Measurements from ENCODE around the gene S100A6. TPM values are rescaled to one million over a fixed set of nuclear protein-coding genes. Genes with fewer than 3 reads are reported as not detected.
"Not testable (repeated sequence)": the region's sequence is repeated elsewhere in the genome, so short reads cannot be mapped to it uniquely, and the experiment has no call there.

The S100A6 gene
- total and polyA plus RNA-seq, 4 experiments from 2014 or later = 342 to 918 (median 602) TPM

- no peaks in the 10 kb centered on the region for H3K4me1 ChIP-seq (ENCODE audit: insufficient read depth, low read length)
- intact Hi-C loops (cut with micrococcal nuclease) = no loop called here
- ChIA-PET POLR2A (ENCODE audit: partially characterized antibody) (no interaction called here), CTCF (ENCODE audit: partially characterized antibody) (interaction anchor here (0.8 to 2.8 kb wide), 6 partner anchors 9 to 68 kb away, joined by 3 to 11 read pairs (median 6); no protein-coding TSS in a partner anchor)
- H3K27me3 ChIP-seq (ENCODE audit: insufficient read depth, low read length) = peaks cover 4% of the 10 kb centered on the region
- DNase-seq = no peak
- Mint-ChIP-seq H3K27ac (peak overlapping the region in 2 of 7 donors; percentile 21 to 48), H3K27me3 (peaks cover 12 to 22% of the 10 kb centered on the region in 2 donors), H3K4me3 (no peak overlapping the region), H3K36me3 (no peaks in the 10 kb centered on the region), H3K4me1 (peaks cover 0 to 6% (median under 1%) of the 10 kb centered on the region in 4 donors), H3K9me3 (no peaks in the 10 kb centered on the region)
- H3K27ac ChIP-seq (ENCODE audit: low read depth, low read length) = no peak overlapping the region
- H3K9me3 ChIP-seq (ENCODE audit: control insufficient read depth in 1 of 2, low read length in 2 of 2) = no peaks in the 10 kb centered on the region
- H3K36me3 ChIP-seq (ENCODE audit: insufficient read depth, low read length) = no peaks in the 10 kb centered on the region
- H3K4me3 ChIP-seq (ENCODE audit: low read length in 2 of 2) = no peak overlapping the region
Measured at GRCh38 chr1:153577624-153578051, 41.8 kb upstream of the S100A6 start.

DNA sequence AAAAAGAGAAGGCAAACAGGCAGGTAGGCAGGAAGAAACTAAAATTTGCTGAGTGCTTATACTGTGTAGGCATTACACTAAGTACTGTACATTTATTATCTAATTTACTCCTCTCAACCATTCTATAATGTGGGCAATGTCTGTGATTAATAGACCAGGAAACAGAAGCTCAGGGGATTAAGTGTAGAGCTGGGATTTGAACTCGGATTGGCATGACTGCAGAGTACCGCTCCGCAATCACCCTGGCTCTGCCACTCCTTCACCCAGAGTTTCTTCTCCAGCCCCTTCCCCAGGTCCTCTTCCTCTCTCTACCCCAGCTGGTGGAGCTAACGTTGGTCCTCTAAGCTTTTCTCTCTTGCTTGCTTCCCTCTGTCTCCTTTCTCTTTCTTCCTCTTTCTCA lies 41.3 kb upstream of the S100A6 start:
- POLR2A ChIA-PET (ENCODE audit: partially characterized antibody) = no interaction called here
- CTCF ChIA-PET (ENCODE audit: partially characterized antibody) = interaction anchor here (0.8 to 2.8 kb wide), 6 partner anchors 9 to 67 kb away, joined by 3 to 11 read pairs (median 6); no protein-coding TSS in a partner anchor

GRCh38 chr1:153575497-153575896 lies 39.7 kb upstream of the S100A6 start:
- H3K36me3 ChIP-seq (ENCODE audit: insufficient read depth, low read length); H3K4me1 Mint-ChIP-seq; H3K4me1 ChIP-seq (ENCODE audit: insufficient read depth, low read length); intact Hi-C loops (cut with micrococcal nuclease); H3K27me3 ChIP-seq (ENCODE audit: insufficient read depth, low read length); H3K4me3 Mint-ChIP-seq; H3K27ac ChIP-seq (ENCODE audit: low read depth, low read length); H3K4me3 ChIP-seq (ENCODE audit: low read length in 2 of 2); H3K9me3 ChIP-seq (ENCODE audit: control insufficient read depth in 1 of 2, low read length in 2 of 2); H3K9me3 Mint-ChIP-seq; H3K36me3 Mint-ChIP-seq; H3K27ac Mint-ChIP-seq; DNase-seq: not testable (repeated sequence)
- POLR2A ChIA-PET (ENCODE audit: partially characterized antibody) = interaction anchor here (1.2 kb wide), 1 partner anchor 43 kb away, joined by 3 read pairs; no protein-coding TSS in a partner anchor
- CTCF ChIA-PET (ENCODE audit: partially characterized antibody) = interaction anchor here (0.8 to 1.3 kb wide), 4 partner anchors 17 to 65 kb away, joined by 3 to 5 read pairs (median 4); no protein-coding TSS in a partner anchor
- peaks cover 12 to 22% of the 10 kb centered on the region in 2 donors for H3K27me3 Mint-ChIP-seq

More for the DNA sequence above, 41.3 kb upstream of the S100A6 start:
- H3K9me3 Mint-ChIP-seq = no peaks in the 10 kb centered on the region
- Histone ChIP-seq H3K36me3 (ENCODE audit: insufficient read depth, low read length) (no peaks in the 10 kb centered on the region), H3K9me3 (ENCODE audit: control insufficient read depth in 1 of 2, low read length in 2 of 2) (no peaks in the 10 kb centered on the region), H3K27me3 (ENCODE audit: insufficient read depth, low read length) (peaks cover 4% of the 10 kb centered on the region), H3K4me1 (ENCODE audit: insufficient read depth, low read length) (no peaks in the 10 kb centered on the region), H3K4me3 (ENCODE audit: low read length in 2 of 2) (no peak overlapping the region), H3K27ac (ENCODE audit: low read depth, low read length) (no peak overlapping the region)
- H3K27ac Mint-ChIP-seq = no peak overlapping the region
- H3K27me3 Mint-ChIP-seq = peaks cover 12 to 22% of the 10 kb centered on the region in 2 donors
- H3K36me3 Mint-ChIP-seq = no peaks in the 10 kb centered on the region
- no peak for DNase-seq
- peaks cover 0 to 9% (median under 1%) of the 10 kb centered on the region in 4 donors for H3K4me1 Mint-ChIP-seq
- intact Hi-C loops (cut with micrococcal nuclease) = no loop called here
- no peak overlapping the region for H3K4me3 Mint-ChIP-seq

GRCh38 chr1:153575081-153575491 lies 39.3 kb upstream of the S100A6 start:
- peaks cover 12 to 22% of the 10 kb centered on the region in 2 donors for H3K27me3 Mint-ChIP-seq
- H3K9me3 ChIP-seq (ENCODE audit: control insufficient read depth in 1 of 2, low read length in 2 of 2); H3K4me3 ChIP-seq (ENCODE audit: low read length in 2 of 2); H3K4me3 Mint-ChIP-seq; H3K9me3 Mint-ChIP-seq; H3K36me3 Mint-ChIP-seq; H3K4me1 Mint-ChIP-seq; H3K27ac Mint-ChIP-seq; CTCF ChIA-PET (ENCODE audit: partially characterized antibody); H3K27me3 ChIP-seq (ENCODE audit: insufficient read depth, low read length); H3K27ac ChIP-seq (ENCODE audit: low read depth, low read length); H3K4me1 ChIP-seq (ENCODE audit: insufficient read depth, low read length); intact Hi-C loops (cut with micrococcal nuclease); DNase-seq; H3K36me3 ChIP-seq (ENCODE audit: insufficient read depth, low read length): not testable (repeated sequence)
- POLR2A ChIA-PET (ENCODE audit: partially characterized antibody) = interaction anchor here (1.2 kb wide), 1 partner anchor 43 kb away, joined by 3 read pairs; no protein-coding TSS in a partner anchor

GRCh38 chr1:153573351-153573750 lies 37.6 kb upstream of the S100A6 start:
- Mint-ChIP-seq H3K4me1 (peaks cover 4 to 20% (median 6%) of the 10 kb centered on the region in 4 donors), H3K4me3 (no peak overlapping the region), H3K9me3 (no peaks in the 10 kb centered on the region), H3K36me3 (no peaks in the 10 kb centered on the region), H3K27me3 (peaks cover 5 to 11% of the 10 kb centered on the region in 2 donors), H3K27ac (peak overlapping the region in 1 of 7 donors; percentile 27)
- Histone ChIP-seq H3K4me3 (ENCODE audit: low read length in 2 of 2) (no peak overlapping the region), H3K27ac (ENCODE audit: low read depth, low read length) (no peak overlapping the region), H3K9me3 (ENCODE audit: control insufficient read depth in 1 of 2, low read length in 2 of 2) (no peaks in the 10 kb centered on the region), H3K36me3 (ENCODE audit: insufficient read depth, low read length) (no peaks in the 10 kb centered on the region), H3K27me3 (ENCODE audit: insufficient read depth, low read length) (peaks cover 3% of the 10 kb centered on the region), H3K4me1 (ENCODE audit: insufficient read depth, low read length) (peaks cover 7% of the 10 kb centered on the region)
- DNase-seq = no peak
- CTCF ChIA-PET (ENCODE audit: partially characterized antibody) = interaction anchor here (0.9 to 7.5 kb wide), 9 partner anchors 15 to 170 kb away, joined by 3 to 243 read pairs (median 9); partner anchors contain the start of genes S100A14 and S100A6
- intact Hi-C loops (cut with micrococcal nuclease) = no loop called here
- POLR2A ChIA-PET (ENCODE audit: partially characterized antibody) = interaction anchor here (1.3 kb wide), 1 partner anchor 28 kb away, joined by 4 read pairs; the partner anchor contains the start of gene S100A4

- intact Hi-C loops (cut with micrococcal nuclease) = loop anchor here (1.0 kb wide), 2 partner anchors 177 to 414 kb away; partner anchors contain the start of gene RAB13
- Mint-ChIP-seq H3K4me1 (peaks cover 9 to 27% (median 12%) of the 10 kb centered on the region in 4 donors), H3K4me3 (no peak overlapping the region), H3K36me3 (no peaks in the 10 kb centered on the region), H3K27ac (peak overlapping the region in 3 of 7 donors; percentile 15 to 41 (median 27)), H3K9me3 (no peaks in the 10 kb centered on the region), H3K27me3 (peaks cover 0 to 5% of the 10 kb centered on the region in 2 donors)
- peak in 4 of 5 donors; percentile 24 to 45 (median 30) for DNase-seq
- no peaks in the 10 kb centered on the region for H3K9me3 ChIP-seq (ENCODE audit: control insufficient read depth in 1 of 2, low read length in 2 of 2)
- H3K36me3 ChIP-seq (ENCODE audit: insufficient read depth, low read length) = no peaks in the 10 kb centered on the region
- no peaks in the 10 kb centered on the region for H3K27me3 ChIP-seq (ENCODE audit: insufficient read depth, low read length)
- no peak overlapping the region for H3K27ac ChIP-seq (ENCODE audit: low read depth, low read length)
- ChIA-PET POLR2A (ENCODE audit: partially characterized antibody) (interaction anchor here (1.3 to 5.8 kb wide), 2 partner anchors 27 to 39 kb away, joined by 4 to 103 read pairs; partner anchors contain the start of genes S100A4 and S100A6), CTCF (ENCODE audit: partially characterized antibody) (interaction anchor here (0.9 to 7.5 kb wide), 16 partner anchors 11 to 178 kb away, joined by 3 to 243 read pairs (median 6); partner anchors contain the start of genes S100A14, S100A4 and S100A6)
- H3K4me1 ChIP-seq (ENCODE audit: insufficient read depth, low read length) = peaks cover 14% of the 10 kb centered on the region
- no peak overlapping the region for H3K4me3 ChIP-seq (ENCODE audit: low read length in 2 of 2)
Measured at GRCh38 chr1:153572569-153573015, 36.8 kb upstream of the S100A6 start.

DNA sequence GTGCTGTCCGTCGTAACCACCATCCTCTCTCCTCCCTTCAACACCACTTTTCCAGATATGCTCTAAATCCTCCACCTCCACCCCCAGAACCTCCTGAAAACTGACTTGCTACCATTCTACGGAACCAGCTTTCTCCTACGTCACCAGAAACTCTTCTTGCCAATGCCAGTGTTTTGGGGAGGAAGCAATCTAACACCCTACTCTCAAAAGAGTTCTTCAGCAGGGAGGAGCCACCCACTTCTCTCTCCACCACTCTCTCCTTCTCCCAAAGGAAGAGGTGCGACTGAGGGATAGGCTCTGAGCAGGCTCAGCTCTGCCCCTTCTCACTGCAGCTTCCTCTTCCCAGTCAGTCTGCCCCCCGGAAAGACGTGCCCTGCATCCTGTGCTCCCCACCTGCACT lies 35.9 kb upstream of the S100A6 start:
- H3K27me3 ChIP-seq (ENCODE audit: insufficient read depth, low read length) = no peaks in the 10 kb centered on the region
- peaks cover 13 to 33% (median 18%) of the 10 kb centered on the region in 4 donors for H3K4me1 Mint-ChIP-seq
- H3K27ac ChIP-seq (ENCODE audit: low read depth, low read length) = no peak overlapping the region
- H3K27me3 Mint-ChIP-seq = no peaks in the 10 kb centered on the region
- CTCF ChIA-PET (ENCODE audit: partially characterized antibody) = interaction anchor here (1.0 to 7.5 kb wide), 15 partner anchors 10 to 179 kb away, joined by 3 to 243 read pairs (median 7); partner anchors contain the start of genes S100A4 and S100A6
- no peak overlapping the region for H3K4me3 ChIP-seq (ENCODE audit: low read length in 2 of 2)
- no peaks in the 10 kb centered on the region for H3K9me3 Mint-ChIP-seq
- POLR2A ChIA-PET (ENCODE audit: partially characterized antibody) = interaction anchor here (5.8 kb wide), 1 partner anchor 38 kb away, joined by 103 read pairs; the partner anchor contains the start of gene S100A6
- no peaks in the 10 kb centered on the region for H3K9me3 ChIP-seq (ENCODE audit: control insufficient read depth in 1 of 2, low read length in 2 of 2)
- intact Hi-C loops (cut with micrococcal nuclease) = loop anchor here (1.0 kb wide), 2 partner anchors 178 to 415 kb away; partner anchors contain the start of gene RAB13
- H3K4me1 ChIP-seq (ENCODE audit: insufficient read depth, low read length) = peaks cover 21% of the 10 kb centered on the region
- H3K27ac Mint-ChIP-seq = peak overlapping the region in 1 of 7 donors; percentile 49
- H3K36me3 Mint-ChIP-seq = no peaks in the 10 kb centered on the region
- H3K4me3 Mint-ChIP-seq = no peak overlapping the region
- DNase-seq = no peak
- H3K36me3 ChIP-seq (ENCODE audit: insufficient read depth, low read length) = no peaks in the 10 kb centered on the region

All from CD4-positive, alpha-beta memory T cell (primary cell).